Neural cell (in vitro differentiated cells): Measurements from ENCODE around the gene RC3H1.

Source experiments
- CTCF ChIP-seq: fragments of 450-650 bp; IDR thresholded peaks from 2 replicates; pipeline ENCODE4 v1.5.1; 2014; ENCODE audit warnings: antibody characterized with exemption, mild to moderate bottlenecking, moderate library complexity; ENCODE audit not compliant: poor library complexity, severe bottlenecking
- EZH2 ChIP-seq: fragments of 200-600, 300-800 bp; shearing (Covaris generic), sonication (generic); IDR thresholded peaks from 2 replicates; pipeline ENCODE4 v1.6.1; 2014; ENCODE audit warnings: antibody characterized with exemption, low read length, borderline replicate concordance, mild to moderate bottlenecking; ENCODE audit not compliant: insufficient read depth, poor library complexity, severe bottlenecking
- MXI1 ChIP-seq: fragments of 450-650 bp; conservative IDR thresholded peaks from 2 replicates; pipeline ENCODE4 v1.6.1; 2014; ENCODE audit warnings: antibody characterized with exemption, mild to moderate bottlenecking; ENCODE audit not compliant: poor library complexity, severe bottlenecking
- POLR2AphosphoS5 ChIP-seq: IDR thresholded peaks from 2 replicates; pipeline ENCODE4 v1.6.1; 2012
- REST ChIP-seq: IDR thresholded peaks from 2 replicates; pipeline ENCODE4 v1.6.1; 2012; ENCODE audit warnings: borderline replicate concordance
- SMC3 ChIP-seq: fragments of 450-650 bp; conservative IDR thresholded peaks from 2 replicates; pipeline ENCODE4 v1.6.1; 2014; ENCODE audit warnings: antibody characterized with exemption, mild to moderate bottlenecking, moderate library complexity; ENCODE audit not compliant: poor library complexity
- TAF1 ChIP-seq: IDR thresholded peaks from 2 replicates; pipeline ENCODE4 v1.6.1; 2012; ENCODE audit warnings: low read depth

- TF ChIP-seq CTCF (no peak), EZH2 (no peak), POLR2AphosphoS5 (no peak), TAF1 (no peak), MXI1 (no peak), SMC3 (no peak), REST (no peak)
Measured at GRCh38 chr1:174041369-174041768, 19.2 kb upstream of the RC3H1 start.
